Measurements from ENCODE around the gene ACOX2.

The ACOX2 gene

GRCh38 chr3:58570851-58571250 is 33.9 kb upstream of the ACOX2 start:
- no peaks in the 10 kb centered on the region for H3K27me3 ChIP-seq (ENCODE audit: insufficient read depth, low read length, poor library complexity, severe bottlenecking)
- no peaks in the 10 kb centered on the region for H3K9me3 ChIP-seq (ENCODE audit: insufficient read depth, low read depth, low read length)
- H3K4me2 ChIP-seq (ENCODE audit: low read depth, low read length, poor library complexity, severe bottlenecking) = no peak overlapping the region
- no peaks in the 10 kb centered on the region for H3K4me1 ChIP-seq (ENCODE audit: insufficient read depth, low read length, poor library complexity, severe bottlenecking)
- no peak overlapping the region for H3K4me3 ChIP-seq (ENCODE audit: low read length, poor library complexity, severe bottlenecking)
- H3F3A ChIP-seq (ENCODE audit: low read depth) = no peaks in the 10 kb centered on the region
- TF ChIP-seq EZH2phosphoT487 (IDR thresholded peaks at IDR 0.05; ENCODE audit: borderline replicate concordance) (no peak), CTCF (conservative IDR thresholded peaks at IDR 0.05; ENCODE audit: low read length) (no peak)
- no peaks in the 10 kb centered on the region for H4K20me1 ChIP-seq (ENCODE audit: insufficient read depth, low read length, poor library complexity, severe bottlenecking)
- no peaks in the 10 kb centered on the region for H3K9me2 ChIP-seq (replicated peaks; ENCODE audit: low read depth, low read length)
- no peaks in the 10 kb centered on the region for H3K79me2 ChIP-seq (ENCODE audit: insufficient read depth, low read length)
- no peaks in the 10 kb centered on the region for H3K36me3 ChIP-seq (ENCODE audit: insufficient read depth, low read length)
- H2AFZ ChIP-seq (ENCODE audit: low read length) = no peak overlapping the region
- H3K9ac ChIP-seq (ENCODE audit: low read depth, low read length, poor library complexity, severe bottlenecking) = no peak overlapping the region

- Histone ChIP-seq H3K4me1 (ENCODE audit: insufficient read depth, low read length, poor library complexity, severe bottlenecking) (no peaks in the 10 kb centered on the region), H3K9me3 (ENCODE audit: insufficient read depth, low read depth, low read length) (no peaks in the 10 kb centered on the region), H3K79me2 (ENCODE audit: insufficient read depth, low read length) (no peaks in the 10 kb centered on the region), H3K27me3 (ENCODE audit: insufficient read depth, low read length, poor library complexity, severe bottlenecking) (no peaks in the 10 kb centered on the region), H3K4me3 (ENCODE audit: low read length, poor library complexity, severe bottlenecking) (no peak overlapping the region), H3K36me3 (ENCODE audit: insufficient read depth, low read length) (no peaks in the 10 kb centered on the region), H4K20me1 (ENCODE audit: insufficient read depth, low read length, poor library complexity, severe bottlenecking) (no peaks in the 10 kb centered on the region), H3K9me2 (replicated peaks; ENCODE audit: low read depth, low read length) (no peaks in the 10 kb centered on the region), H3F3A (ENCODE audit: low read depth) (no peaks in the 10 kb centered on the region), H3K4me2 (ENCODE audit: low read depth, low read length, poor library complexity, severe bottlenecking) (no peak overlapping the region), H2AFZ (ENCODE audit: low read length) (no peak overlapping the region), H3K9ac (ENCODE audit: low read depth, low read length, poor library complexity, severe bottlenecking) (no peak overlapping the region)
- TF ChIP-seq EZH2phosphoT487 (IDR thresholded peaks at IDR 0.05; ENCODE audit: borderline replicate concordance) = no peak
- TF ChIP-seq CTCF (conservative IDR thresholded peaks at IDR 0.05; ENCODE audit: low read length) = no peak
Observed at GRCh38 chr3:58569287-58570001, 32.5 kb upstream of the ACOX2 start.

- Histone ChIP-seq H2AFZ (ENCODE audit: low read length) (no peak overlapping the region), H3K9ac (ENCODE audit: low read depth, low read length, poor library complexity, severe bottlenecking) (no peak overlapping the region), H3K79me2 (ENCODE audit: insufficient read depth, low read length) (no peaks in the 10 kb centered on the region), H3K27me3 (ENCODE audit: insufficient read depth, low read length, poor library complexity, severe bottlenecking) (no peaks in the 10 kb centered on the region), H3K9me2 (replicated peaks; ENCODE audit: low read depth, low read length) (no peaks in the 10 kb centered on the region), H3F3A (ENCODE audit: low read depth) (no peaks in the 10 kb centered on the region), H3K4me2 (ENCODE audit: low read depth, low read length, poor library complexity, severe bottlenecking) (no peak overlapping the region), H4K20me1 (ENCODE audit: insufficient read depth, low read length, poor library complexity, severe bottlenecking) (no peaks in the 10 kb centered on the region), H3K4me3 (ENCODE audit: low read length, poor library complexity, severe bottlenecking) (no peak overlapping the region), H3K36me3 (ENCODE audit: insufficient read depth, low read length) (no peaks in the 10 kb centered on the region), H3K4me1 (ENCODE audit: insufficient read depth, low read length, poor library complexity, severe bottlenecking) (no peaks in the 10 kb centered on the region), H3K9me3 (ENCODE audit: insufficient read depth, low read depth, low read length) (no peaks in the 10 kb centered on the region)
- TF ChIP-seq EZH2phosphoT487 (IDR thresholded peaks at IDR 0.05; ENCODE audit: borderline replicate concordance) (no peak), CTCF (conservative IDR thresholded peaks at IDR 0.05; ENCODE audit: low read length) (peak; percentile 94)
Observed at GRCh38 chr3:58568572-58569286, 31.7 kb upstream of the ACOX2 start.
